Stimulated activated naive B cell treated with anti-CD40 and anti-IgM and Interleukin-4, amounts not matched to agents 10 μg/mL and 1 μg/mL and 100 μg/mL, for 72 hours (primary cell): ENCODE data around the gene B3GALT5.
"Not testable (repeated sequence)": the region's sequence is repeated elsewhere in the genome, so short reads cannot be mapped to it uniquely, and the experiment has no call there.

Experiments
- ATAC-seq, 2 donors: fragments of 150-1000 bp; cut with Tn5 transposase; replicated peaks; 2 replicates each; pipeline ENCODE4 v1.10.0; 2021; ENCODE audit warnings: moderate library complexity in 1 of 2
- DNase-seq: peaks from one replicate; pipeline ENCODE4 v3.0.0; 2021
- H3K27ac Mint-ChIP-seq: one replicate; pipeline ENCODE4 v1.8.0; 2022; ENCODE audit warnings: mild to moderate bottlenecking, mixed read lengths
- H3K27me3 Mint-ChIP-seq, 2 donors: one replicate each; pipeline ENCODE4 v1.8.0; 2022; ENCODE audit warnings: mixed read lengths in 2 of 2
- H3K36me3 Mint-ChIP-seq, 2 donors: one replicate each; pipeline ENCODE4 v1.8.0; 2022; ENCODE audit warnings: mixed read lengths in 2 of 2, mild to moderate bottlenecking in 1 of 2
- H3K4me1 Mint-ChIP-seq, 2 donors: one replicate each; pipeline ENCODE4 v1.8.0; 2022; ENCODE audit warnings: mixed read lengths in 2 of 2, mild to moderate bottlenecking in 1 of 2
- H3K4me3 Mint-ChIP-seq, 2 donors: one replicate each; pipeline ENCODE4 v1.8.0; 2022; ENCODE audit warnings: mild to moderate bottlenecking in 2 of 2, mixed read lengths in 2 of 2, moderate library complexity in 1 of 2
- H3K9me3 Mint-ChIP-seq, 2 donors: one replicate each; pipeline ENCODE4 v1.8.0; 2022; ENCODE audit warnings: mixed read lengths in 2 of 2, mild to moderate bottlenecking in 1 of 2

Gene B3GALT5

GRCh38 chr21:39673736-39674135, 61.0 kb downstream of the B3GALT5 start:
- DNase-seq = no peak
- no peak overlapping the region for H3K4me3 Mint-ChIP-seq

GRCh38 chr21:39674801-39675200, 62.1 kb downstream of the B3GALT5 start:
- Mint-ChIP-seq H3K4me1 (no peaks in the 10 kb centered on the region), H3K4me3 (no peak overlapping the region), H3K27ac (no peak overlapping the region), H3K27me3 (peaks cover 4 to 10% of the 10 kb centered on the region in 2 donors), H3K9me3 (no peaks in the 10 kb centered on the region), H3K36me3 (no peaks in the 10 kb centered on the region)
- ATAC-seq = no peak
- DNase-seq = no peak

More at GRCh38 chr21:39673736-39674135, 61.0 kb downstream of the B3GALT5 start:
- no peak overlapping the region for H3K27ac Mint-ChIP-seq
- no peak for ATAC-seq
- H3K9me3 Mint-ChIP-seq = no peaks in the 10 kb centered on the region
- no peaks in the 10 kb centered on the region for H3K4me1 Mint-ChIP-seq
- H3K27me3 Mint-ChIP-seq = peaks cover 5 to 10% of the 10 kb centered on the region in 2 donors
- no peaks in the 10 kb centered on the region for H3K36me3 Mint-ChIP-seq

GRCh38 chr21:39675590-39675989, 62.9 kb downstream of the B3GALT5 start:
- no peak for DNase-seq
- H3K27ac Mint-ChIP-seq = no peak overlapping the region

GRCh38 chr21:39675993-39676661, 63.4 kb downstream of the B3GALT5 start:
- no peak overlapping the region for H3K4me3 Mint-ChIP-seq

More at GRCh38 chr21:39675590-39675989, 62.9 kb downstream of the B3GALT5 start:
- Mint-ChIP-seq H3K4me3 (no peak overlapping the region), H3K4me1 (no peaks in the 10 kb centered on the region), H3K9me3 (peaks cover 0 to 2% of the 10 kb centered on the region in 2 donors), H3K36me3 (no peaks in the 10 kb centered on the region), H3K27me3 (peaks cover 0 to 10% of the 10 kb centered on the region in 2 donors)
- no peak for ATAC-seq

GRCh38 chr21:39680216-39680615, 67.5 kb downstream of the B3GALT5 start:
- Mint-ChIP-seq H3K4me1 (no peaks in the 10 kb centered on the region), H3K9me3 (peaks cover 8 to 11% of the 10 kb centered on the region in 2 donors), H3K36me3 (no peaks in the 10 kb centered on the region), H3K4me3 (no peak overlapping the region), H3K27ac (no peak overlapping the region), H3K27me3 (peaks cover 0 to 4% of the 10 kb centered on the region in 2 donors)
- DNase-seq = no peak
- no peak for ATAC-seq

More at GRCh38 chr21:39675993-39676661, 63.4 kb downstream of the B3GALT5 start:
- no peak overlapping the region for H3K27ac Mint-ChIP-seq
- H3K36me3 Mint-ChIP-seq = no peaks in the 10 kb centered on the region
- H3K9me3 Mint-ChIP-seq = peaks cover 0 to 2% of the 10 kb centered on the region in 2 donors
- no peaks in the 10 kb centered on the region for H3K4me1 Mint-ChIP-seq
- ATAC-seq = no peak
- H3K27me3 Mint-ChIP-seq = peaks cover 0 to 10% of the 10 kb centered on the region in 2 donors
- DNase-seq = no peak

GRCh38 chr21:39681257-39681656, 68.5 kb downstream of the B3GALT5 start:
- Mint-ChIP-seq H3K4me3 (no peak overlapping the region), H3K4me1 (no peaks in the 10 kb centered on the region), H3K27me3 (no peaks in the 10 kb centered on the region), H3K36me3 (no peaks in the 10 kb centered on the region), H3K9me3 (peaks cover 8 to 11% of the 10 kb centered on the region in 2 donors), H3K27ac (no peak overlapping the region)
- ATAC-seq (no peak), DNase-seq (no peak)

- Mint-ChIP-seq H3K4me1 (no peaks in the 10 kb centered on the region), H3K27me3 (no peaks in the 10 kb centered on the region), H3K9me3 (peaks cover 8 to 11% of the 10 kb centered on the region in 2 donors), H3K36me3 (no peaks in the 10 kb centered on the region), H3K4me3 (no peak overlapping the region), H3K27ac (no peak overlapping the region)
- DNase-seq (no peak), ATAC-seq (no peak)
Measured at GRCh38 chr21:39681845-39682244, 69.1 kb downstream of the B3GALT5 start.

GRCh38 chr21:39685236-39685635, 72.5 kb downstream of the B3GALT5 start:
- H3K4me3 Mint-ChIP-seq = no peak overlapping the region
- peaks cover 0 to 3% of the 10 kb centered on the region in 2 donors for H3K27me3 Mint-ChIP-seq
- ATAC-seq (no peak), DNase-seq (no peak)
- H3K27ac Mint-ChIP-seq = no peak overlapping the region
- H3K9me3 Mint-ChIP-seq = peaks cover 6 to 11% of the 10 kb centered on the region in 2 donors
- no peaks in the 10 kb centered on the region for H3K4me1 Mint-ChIP-seq
- no peaks in the 10 kb centered on the region for H3K36me3 Mint-ChIP-seq

GRCh38 chr21:39685991-39686390, 73.3 kb downstream of the B3GALT5 start:
- no peak overlapping the region for H3K4me3 Mint-ChIP-seq
- H3K36me3 Mint-ChIP-seq = no peaks in the 10 kb centered on the region
- no peaks in the 10 kb centered on the region for H3K4me1 Mint-ChIP-seq
- DNase-seq (no peak), ATAC-seq (no peak)
- no peak overlapping the region for H3K27ac Mint-ChIP-seq
- H3K27me3 Mint-ChIP-seq = peaks cover 0 to 3% of the 10 kb centered on the region in 2 donors
- H3K9me3 Mint-ChIP-seq = peaks cover 6 to 11% of the 10 kb centered on the region in 2 donors

- no peak overlapping the region for H3K4me3 Mint-ChIP-seq
- H3K27ac Mint-ChIP-seq = no peak overlapping the region
- peaks cover 6 to 11% of the 10 kb centered on the region in 2 donors for H3K9me3 Mint-ChIP-seq
- no peaks in the 10 kb centered on the region for H3K4me1 Mint-ChIP-seq
- ATAC-seq = no peak
- peaks cover 0 to 3% of the 10 kb centered on the region in 2 donors for H3K27me3 Mint-ChIP-seq
- no peak for DNase-seq
- no peaks in the 10 kb centered on the region for H3K36me3 Mint-ChIP-seq
Measured at GRCh38 chr21:39686646-39687468, 74.1 kb downstream of the B3GALT5 start.

GRCh38 chr21:39688010-39688409, 75.3 kb downstream of the B3GALT5 start:
- H3K27me3 Mint-ChIP-seq = peaks cover 3 to 5% of the 10 kb centered on the region in 2 donors
- H3K4me1 Mint-ChIP-seq = no peaks in the 10 kb centered on the region
- peaks cover 6 to 11% of the 10 kb centered on the region in 2 donors for H3K9me3 Mint-ChIP-seq
- DNase-seq (no peak), ATAC-seq (no peak)
- no peak overlapping the region for H3K27ac Mint-ChIP-seq
- no peaks in the 10 kb centered on the region for H3K36me3 Mint-ChIP-seq
- H3K4me3 Mint-ChIP-seq = no peak overlapping the region

- not testable (repeated sequence) for H3K27me3 Mint-ChIP-seq, H3K36me3 Mint-ChIP-seq, DNase-seq, H3K27ac Mint-ChIP-seq, H3K4me1 Mint-ChIP-seq, ATAC-seq, H3K9me3 Mint-ChIP-seq, H3K4me3 Mint-ChIP-seq
Measured at GRCh38 chr21:39689860-39690259, 77.1 kb downstream of the B3GALT5 start.

- H3K4me1 Mint-ChIP-seq = no peaks in the 10 kb centered on the region
- no peaks in the 10 kb centered on the region for H3K36me3 Mint-ChIP-seq
- ATAC-seq (no peak), DNase-seq (no peak)
- peaks cover 1 to 3% of the 10 kb centered on the region in 2 donors for H3K9me3 Mint-ChIP-seq
- no peak overlapping the region for H3K27ac Mint-ChIP-seq
- H3K27me3 Mint-ChIP-seq = peaks cover 5 to 7% of the 10 kb centered on the region in 2 donors
- no peak overlapping the region for H3K4me3 Mint-ChIP-seq
Measured at GRCh38 chr21:39690454-39690853, 77.7 kb downstream of the B3GALT5 start.

- Mint-ChIP-seq H3K4me3 (no peak overlapping the region), H3K36me3 (no peaks in the 10 kb centered on the region), H3K27me3 (peaks cover 8 to 12% of the 10 kb centered on the region in 2 donors), H3K27ac (no peak overlapping the region), H3K9me3 (peaks cover 1 to 3% of the 10 kb centered on the region in 2 donors), H3K4me1 (no peaks in the 10 kb centered on the region)
- no peak for DNase-seq
- ATAC-seq = no peak
Measured at GRCh38 chr21:39694750-39695149, 82.0 kb downstream of the B3GALT5 start.

- Mint-ChIP-seq H3K36me3 (no peaks in the 10 kb centered on the region), H3K9me3 (peaks cover 1 to 3% of the 10 kb centered on the region in 2 donors), H3K4me1 (no peaks in the 10 kb centered on the region), H3K4me3 (no peak overlapping the region), H3K27ac (no peak overlapping the region), H3K27me3 (peaks cover 8 to 19% of the 10 kb centered on the region in 2 donors)
- ATAC-seq = no peak
- no peak for DNase-seq
Measured at GRCh38 chr21:39696196-39696595, 83.5 kb downstream of the B3GALT5 start.
